GM12878 (cell line): ENCODE data around the gene KLRK1.

Experiments used
- NR2C2 ChIP-seq: IDR thresholded peaks from 2 replicates; pipeline ENCODE4 v1.6.1; 2011; ENCODE audit warnings: borderline replicate concordance, low read depth; ENCODE audit not compliant: control insufficient read depth, insufficient read length
- POLR2A ChIP-seq: IDR thresholded peaks from 2 replicates; pipeline ENCODE4 v1.6.1; 2011; ENCODE audit warnings: low read depth, mild to moderate bottlenecking, low read length
- TAF1 ChIP-seq: IDR thresholded peaks from 2 replicates; pipeline ENCODE4 v1.6.1; 2011; ENCODE audit warnings: mild to moderate bottlenecking, low read depth, low read length, borderline replicate concordance
- ZZZ3 ChIP-seq: IDR thresholded peaks from 2 replicates; pipeline ENCODE4 v1.6.1; 2011; ENCODE audit warnings: low read depth; ENCODE audit not compliant: control insufficient read depth, insufficient read length

DNA sequence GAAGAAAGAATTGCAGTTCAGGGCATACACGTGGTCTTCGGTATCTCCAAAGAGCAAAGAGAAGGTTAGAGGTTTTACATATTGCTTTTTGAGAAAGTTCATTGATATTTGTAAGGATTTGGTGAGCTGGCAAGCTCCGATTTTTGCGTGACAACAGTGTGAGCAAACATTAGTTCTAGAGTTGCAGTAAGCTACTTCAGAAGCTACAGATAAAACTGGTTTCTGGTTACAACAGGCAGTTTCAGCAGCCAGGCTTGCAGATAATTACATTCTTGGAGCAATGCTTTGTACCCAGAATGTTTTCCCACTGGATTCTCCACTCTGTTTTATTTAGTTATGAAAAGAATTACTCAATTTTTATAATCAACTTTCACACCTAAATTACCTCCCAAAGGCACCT lies 28.2 kb downstream of the KLRK1 start:
- TF ChIP-seq TAF1 (no peak), POLR2A (no peak), NR2C2 (no peak), ZZZ3 (no peak)
